Activated T-cell treated with anti-CD3 and anti-CD28 coated beads for 48 hours (primary cell): ENCODE results near the gene TRAK2.
A peak's percentile ranks its signal among the peaks of the same experiment; 100 is the strongest.

Source experiments
- DNase-seq: peaks from one replicate; pipeline ENCODE4 v3.0.0-alpha.2; 2020; ENCODE audit warnings: low read depth

Gene TRAK2

DNA sequence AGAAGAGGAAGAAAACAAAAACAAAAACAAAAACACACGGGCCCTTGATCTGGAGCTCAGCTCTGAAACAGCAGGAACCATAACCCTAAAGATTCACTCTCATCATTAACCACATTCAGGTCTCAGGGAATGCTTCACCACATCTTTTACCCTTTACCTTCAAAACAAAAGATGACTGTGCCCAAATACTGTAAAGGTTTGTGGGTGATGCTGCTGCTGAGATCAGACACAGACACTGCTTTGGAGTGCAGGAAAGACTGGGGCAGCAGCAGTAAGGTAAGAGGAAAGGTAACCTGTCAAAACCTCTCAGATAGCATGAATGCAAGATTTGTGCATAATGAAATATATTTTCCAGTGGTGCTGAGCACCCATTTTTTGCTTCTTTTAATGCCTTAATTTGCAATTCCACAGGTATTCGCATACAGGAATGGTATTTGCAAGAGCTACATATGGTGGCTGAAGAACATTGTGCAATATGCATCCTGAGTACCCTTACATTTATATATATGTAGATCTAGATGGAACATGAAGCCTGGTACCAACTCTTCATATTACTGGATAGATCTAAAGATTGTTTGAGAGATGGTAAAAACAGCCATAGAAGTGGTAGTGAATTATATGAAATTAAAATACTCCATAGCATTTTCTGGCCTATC lies 90.1 kb downstream of the TRAK2 start:
- DNase-seq = no peak

DNA sequence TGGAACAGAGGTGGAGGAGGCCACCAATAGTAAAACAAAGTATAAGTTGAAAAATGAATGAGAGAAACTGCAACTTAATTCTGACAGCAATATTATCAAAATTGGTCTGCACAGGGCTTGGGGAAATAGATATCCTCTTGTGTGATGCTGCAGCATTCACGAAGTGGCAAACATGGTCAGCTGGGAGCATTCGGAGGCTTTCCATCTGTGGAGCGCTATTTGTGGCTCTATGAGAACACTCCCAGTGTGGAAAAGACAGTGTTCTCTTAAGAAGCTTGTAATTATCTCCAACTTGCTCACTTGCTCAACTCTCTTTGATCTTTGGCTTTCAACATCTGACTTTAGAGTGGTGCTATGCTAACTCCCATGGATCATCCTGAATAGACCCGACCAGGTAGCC lies 91.0 kb downstream of the TRAK2 start:
- no peak for DNase-seq

DNA sequence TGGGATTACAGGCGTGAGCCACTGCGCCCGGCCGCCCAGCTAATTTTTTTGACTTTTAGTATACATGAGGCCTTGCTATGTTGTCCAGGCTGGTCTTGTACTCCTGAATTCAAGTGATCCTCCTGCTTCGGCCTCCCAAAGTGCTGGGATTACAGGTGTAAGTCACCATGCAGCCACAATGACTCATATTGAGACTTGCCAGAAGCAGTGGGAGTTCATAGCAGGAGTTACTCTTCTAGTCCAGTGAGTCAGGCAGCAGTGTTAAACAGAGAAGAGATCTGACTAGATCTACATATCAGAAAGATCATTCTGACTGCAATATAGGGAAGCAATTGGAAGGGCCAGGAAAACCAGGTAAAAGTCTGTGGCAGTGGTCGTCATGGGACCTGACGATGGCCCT lies 92.6 kb downstream of the TRAK2 start:
- DNase-seq = peak; percentile 21

DNA sequence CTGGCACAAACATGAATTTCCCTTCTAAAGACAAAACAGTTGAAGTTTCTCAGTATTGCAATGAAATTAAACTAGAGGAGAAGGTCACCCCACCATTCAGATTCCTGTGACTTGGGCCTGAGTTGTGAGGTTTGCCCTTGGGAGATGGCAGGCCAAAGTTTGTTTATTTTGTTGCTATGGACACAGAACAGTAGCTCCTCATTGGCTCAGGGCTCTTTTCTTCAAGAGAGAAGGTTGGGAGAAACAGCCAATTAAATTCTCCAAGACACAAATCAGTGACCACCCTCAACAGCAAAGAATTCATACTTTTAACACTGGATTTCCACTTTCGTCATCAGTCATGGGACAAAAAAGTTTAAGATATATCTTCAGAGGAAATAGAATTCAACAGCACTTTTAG lies 94.0 kb downstream of the TRAK2 start, which contains the start of gene FLACC1:
Gene FLACC1, minus strand, starts transcription at position 125 of the 400 bp plus-strand sequence. CDS start 5,941 bp downstream, outside the sequence.
- DNase-seq = no peak

DNA sequence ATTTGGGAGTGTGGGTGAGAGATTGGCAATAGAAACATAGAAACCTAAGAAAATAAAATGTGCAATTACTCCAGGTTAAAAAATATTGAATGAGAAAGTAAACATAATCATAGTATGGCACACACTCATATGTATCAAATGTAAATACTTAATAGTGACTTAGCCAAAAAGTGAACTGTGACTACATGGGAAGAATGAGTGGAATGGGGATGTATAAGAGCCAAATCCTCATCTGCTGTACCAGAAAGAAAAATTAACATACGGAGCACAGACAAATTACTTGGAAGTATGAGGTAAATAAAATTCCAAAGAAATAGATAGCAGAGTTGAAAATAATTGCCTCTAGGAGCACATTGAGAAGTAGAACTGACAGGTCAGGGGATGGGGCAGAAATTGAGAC lies 98.1 kb downstream of the TRAK2 start:
- no peak for DNase-seq

DNA sequence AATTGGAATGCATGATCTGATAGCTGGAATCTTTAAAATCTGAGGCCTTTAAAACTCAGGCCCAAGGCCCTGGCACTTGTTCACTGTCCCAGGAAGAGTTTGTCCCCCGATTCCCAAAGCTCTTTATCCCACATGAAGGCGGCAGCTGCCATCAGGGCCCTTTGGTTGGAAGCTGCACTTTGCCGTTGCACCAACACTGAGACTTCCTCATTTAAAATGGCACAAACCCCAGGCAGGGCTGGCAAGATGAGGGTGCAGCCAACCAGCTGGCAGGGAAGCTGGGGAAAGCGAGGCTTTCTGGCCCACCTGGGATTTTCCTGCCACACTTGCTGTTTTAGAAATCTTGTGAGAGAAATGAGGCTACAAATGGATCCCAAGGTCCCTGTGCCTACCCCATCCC lies 100.4 kb downstream of the TRAK2 start:
- no peak for DNase-seq

DNA sequence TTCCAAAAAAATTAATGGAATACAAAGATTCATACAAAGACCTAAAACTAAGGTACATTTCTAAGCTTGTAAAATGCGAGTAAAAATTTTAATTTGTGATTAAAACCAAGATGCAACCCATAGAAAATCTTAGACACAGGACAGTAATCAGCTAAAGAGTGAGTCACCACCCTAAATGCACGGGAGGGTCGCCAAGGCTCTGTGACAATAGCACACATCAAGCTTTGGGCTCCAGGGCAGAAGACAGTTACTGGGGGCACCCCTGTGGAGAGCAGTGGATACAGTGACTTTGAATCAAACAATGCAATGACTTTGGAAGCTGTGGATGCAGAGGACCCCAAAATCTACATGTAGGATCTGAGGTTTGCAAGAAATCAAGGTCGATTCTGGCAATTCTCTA lies 101.7 kb downstream of the TRAK2 start:
- no peak for DNase-seq

DNA sequence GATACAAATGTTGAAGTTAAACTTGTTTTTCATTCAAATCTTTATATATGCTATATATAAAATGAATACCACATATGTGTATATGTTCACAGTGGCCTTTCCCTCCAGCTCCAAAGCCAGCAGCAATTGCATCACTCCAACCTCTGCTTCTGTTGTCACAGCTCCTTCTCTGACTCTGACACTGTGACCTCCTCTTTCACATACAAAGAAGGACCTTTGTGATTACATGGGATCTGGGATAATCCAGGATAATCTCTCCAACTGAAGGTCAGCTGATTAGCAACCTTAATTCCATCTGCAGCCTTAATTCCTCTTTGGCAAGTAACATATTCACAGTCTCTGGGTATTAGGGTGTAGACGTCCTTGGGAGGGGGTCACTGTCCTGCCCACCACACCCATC lies 102.5 kb downstream of the TRAK2 start:
- DNase-seq = no peak

DNA sequence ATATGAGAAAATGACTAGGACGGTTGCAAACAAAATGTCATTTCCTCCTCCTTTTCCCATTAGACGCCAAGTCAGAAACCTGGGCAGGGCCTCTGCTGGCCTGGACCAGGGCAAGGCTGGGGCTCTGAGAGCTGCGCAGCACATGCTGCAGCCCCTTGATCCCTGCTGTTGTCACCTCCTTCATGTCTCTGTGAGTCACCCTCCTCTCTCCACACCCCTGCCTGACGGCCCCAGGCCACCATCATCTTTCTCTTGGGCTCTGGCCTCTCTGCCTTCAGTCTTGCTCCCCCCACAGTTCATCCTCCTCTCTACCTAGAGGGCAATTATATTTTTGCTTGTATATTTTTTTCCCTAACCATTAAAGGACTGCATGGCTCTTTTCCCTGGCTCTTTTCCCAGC lies 104.1 kb downstream of the TRAK2 start:
- DNase-seq = no peak

DNA sequence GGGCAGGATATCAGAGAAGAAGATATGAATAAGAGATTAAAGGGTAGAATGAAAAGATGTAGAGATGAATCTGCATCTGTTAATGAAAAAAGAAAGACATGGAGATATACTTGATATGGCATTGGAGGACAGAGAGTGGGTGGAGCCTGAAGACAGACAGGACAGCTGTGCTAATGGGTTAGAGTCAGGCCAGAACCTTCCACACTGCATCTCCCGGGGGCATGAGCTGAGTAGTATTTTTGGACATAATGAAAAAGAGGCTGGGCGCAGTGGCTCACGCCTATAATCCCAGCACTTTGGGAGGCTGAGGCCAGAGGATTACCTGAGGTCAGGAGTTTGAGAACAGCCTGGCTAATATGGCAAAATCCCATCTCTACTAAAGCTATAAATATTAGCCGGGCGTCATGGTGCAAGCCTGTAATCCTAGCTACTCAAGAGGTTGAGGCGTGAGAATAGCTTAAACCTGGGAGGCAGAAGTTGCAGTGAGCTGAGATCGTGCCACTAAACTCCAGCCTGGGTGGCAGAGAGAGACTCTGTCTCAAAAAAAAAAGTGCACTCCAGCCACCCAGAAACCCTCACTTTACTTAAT lies 105.5 kb downstream of the TRAK2 start:
- no peak for DNase-seq

DNA sequence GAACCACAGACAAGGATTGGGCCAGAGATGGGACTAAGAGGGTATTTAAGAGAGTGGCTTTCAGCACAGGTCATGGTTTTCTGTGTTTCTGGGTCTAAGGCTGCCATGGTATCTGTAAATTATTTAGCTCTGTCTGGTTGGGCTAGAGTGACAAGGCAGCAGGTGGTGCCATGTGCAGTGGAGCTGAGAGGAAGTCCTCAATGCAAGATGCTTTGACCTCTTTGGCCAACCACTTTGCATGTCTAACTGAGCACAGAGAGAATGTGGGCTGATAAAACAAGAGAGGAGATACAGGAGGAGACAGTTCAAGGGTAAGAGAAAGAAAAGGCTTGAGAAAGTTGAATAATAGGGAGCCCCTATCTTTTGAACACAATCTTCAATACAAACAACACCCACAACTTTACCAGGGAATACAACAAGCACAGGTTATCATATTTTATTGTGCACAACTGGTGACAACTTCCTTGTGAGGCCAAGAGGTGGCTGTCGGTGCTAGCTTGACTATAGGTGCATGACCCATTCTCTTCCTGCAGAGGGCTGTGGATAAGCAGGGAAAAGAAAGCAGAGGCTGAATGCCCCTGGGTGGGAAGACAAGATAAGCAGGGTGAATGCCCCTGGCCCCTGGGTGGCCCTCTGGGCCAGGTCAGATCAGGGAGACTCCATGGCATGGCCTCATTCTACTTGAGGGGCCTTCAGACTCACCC lies 106.4 kb downstream of the TRAK2 start:
- no peak for DNase-seq

DNA sequence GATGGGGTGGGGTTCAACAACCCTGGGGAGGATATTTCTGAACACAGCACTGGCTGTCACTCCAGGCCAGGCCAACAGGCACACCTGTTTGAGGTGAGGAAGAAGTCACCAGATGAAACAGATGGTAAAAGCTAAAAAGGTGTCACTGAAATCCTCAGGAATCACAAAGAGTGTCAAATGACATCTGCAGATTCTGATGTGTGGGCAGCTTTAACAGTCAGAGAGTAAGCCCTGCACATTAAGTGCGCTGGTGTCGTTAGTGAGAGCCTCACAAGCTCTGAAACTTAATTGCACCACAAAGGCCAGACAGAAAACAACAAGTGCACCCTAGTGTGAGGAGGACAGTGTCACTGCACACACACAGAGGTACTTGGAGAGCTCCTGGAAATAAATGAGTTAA lies 107.7 kb downstream of the TRAK2 start:
- DNase-seq = no peak

DNA sequence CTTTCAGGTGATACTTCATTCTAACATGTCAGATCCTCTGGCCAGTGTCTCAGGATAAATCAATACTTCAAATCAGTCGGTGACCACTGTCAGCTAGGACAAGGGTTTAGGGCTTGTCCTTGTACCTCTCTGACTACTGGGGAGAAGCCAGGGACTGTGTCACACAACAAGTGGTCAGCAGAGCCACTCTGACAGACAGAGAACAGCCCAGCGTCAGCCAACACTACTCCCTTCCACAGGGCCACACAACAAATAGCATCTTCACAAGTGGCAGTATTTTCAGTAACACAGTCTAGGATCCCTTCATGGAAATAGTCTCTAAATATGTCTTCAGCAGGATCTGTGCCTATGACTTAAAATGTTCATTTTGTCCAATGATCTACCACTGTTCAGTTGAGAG lies 108.3 kb downstream of the TRAK2 start:
- DNase-seq = no peak

DNA sequence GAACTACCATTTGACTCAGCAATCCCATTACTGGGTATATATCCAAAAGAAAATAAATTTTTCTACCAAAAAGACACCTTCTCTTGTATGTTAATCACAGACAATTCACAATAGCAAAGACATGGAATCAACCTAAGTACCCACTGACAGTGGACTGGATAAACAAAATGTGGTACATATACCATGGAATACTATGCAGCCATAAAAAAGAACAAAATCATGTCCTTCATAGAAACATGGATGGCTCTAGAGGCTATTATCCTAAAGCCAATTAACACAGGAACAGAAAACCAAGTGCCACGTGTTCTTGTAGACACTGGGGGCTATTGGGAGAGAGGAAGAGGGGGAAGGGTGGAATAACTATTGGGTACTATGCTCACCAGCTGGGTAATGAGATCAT lies 121.8 kb downstream of the TRAK2 start:
- no peak for DNase-seq

DNA sequence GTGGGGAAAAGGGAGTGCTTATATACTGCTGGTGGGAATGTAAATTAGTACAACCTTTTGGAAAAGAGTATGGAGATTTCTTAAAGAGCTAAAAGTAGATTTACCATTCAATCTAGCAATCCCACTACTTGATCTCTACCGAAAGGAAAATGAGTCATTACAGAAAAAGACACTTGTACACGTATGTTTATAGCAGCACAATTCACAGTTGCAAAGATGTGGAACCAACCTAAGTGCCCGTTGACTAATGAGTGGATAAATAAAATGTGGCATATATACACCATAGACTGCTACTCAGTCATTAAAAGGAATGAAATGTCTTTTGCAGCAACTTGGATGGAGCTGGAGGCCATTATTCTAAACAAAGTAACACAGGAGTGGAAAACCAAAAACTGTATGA lies 123.6 kb downstream of the TRAK2 start:
- no peak for DNase-seq
